ENCODE measurements around the gene CCDC146.

GRCh38 chr7:77247206-77247850, 124.9 kb downstream of the CCDC146 start:
- TF ChIP-seq SPI1 (IDR thresholded peaks at IDR 0.05; ENCODE audit: low read depth, low read length) (no peak), TAF1 (IDR thresholded peaks at IDR 0.05; ENCODE audit: low read depth, low read length) (no peak), POLR2AphosphoS5 (IDR thresholded peaks at IDR 0.05; ENCODE audit: low read depth, low read length) (no peak), POLR2A (IDR thresholded peaks at IDR 0.05; ENCODE audit: low read depth, low read length) (no peak)
